ENCODE data around the gene IL1F10. TPM values are rescaled to one million over a fixed set of nuclear protein-coding genes. Genes with fewer than 3 reads are reported as not detected.

Gene IL1F10
- total RNA-seq, 1 experiment from 2014 or later, result not detected

DNA sequence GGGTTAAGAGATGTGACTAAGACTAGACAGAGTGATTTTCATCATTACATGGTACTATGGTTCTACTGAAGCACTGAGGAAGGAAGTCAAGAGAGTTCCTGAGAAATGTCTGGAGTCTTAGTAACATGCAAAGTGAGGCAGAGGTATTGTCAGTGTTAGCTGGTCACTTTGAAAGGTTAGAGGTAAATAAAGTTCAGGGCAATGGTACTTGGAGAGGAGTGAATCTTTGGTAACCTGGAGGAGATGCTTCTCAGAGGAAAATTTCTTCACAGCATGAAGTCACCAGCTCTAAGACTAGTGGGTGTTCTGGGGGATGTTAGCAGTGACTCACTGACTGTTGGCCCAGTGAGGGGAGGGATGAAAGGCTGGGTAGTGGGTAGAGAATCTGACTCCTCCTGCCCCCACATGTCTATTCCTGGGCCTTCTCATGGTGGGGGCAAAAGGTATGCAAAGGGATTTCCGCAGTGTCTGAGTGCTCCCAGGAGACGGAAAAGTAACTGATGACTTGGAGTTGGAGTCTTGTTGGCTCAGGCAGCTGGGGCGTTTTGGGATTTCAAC lies 36.4 kb downstream of the IL1F10 start:
- no peak overlapping the region for H4K5ac ChIP-seq (ENCODE audit: insufficient read length, low read depth, low read length)
- no peak overlapping the region for H3K56ac ChIP-seq (ENCODE audit: insufficient read length, low read depth, low read length)
- H3K9ac ChIP-seq (ENCODE audit: extremely low read depth, insufficient read length, low read length), result no peak overlapping the region
- H3K23ac ChIP-seq (ENCODE audit: insufficient read length, low read depth, low read length), result no peak overlapping the region
- no peak overlapping the region for H2BK12ac ChIP-seq (ENCODE audit: insufficient read length, low read depth, low read length)
- TF ChIP-seq, protein P1, sequence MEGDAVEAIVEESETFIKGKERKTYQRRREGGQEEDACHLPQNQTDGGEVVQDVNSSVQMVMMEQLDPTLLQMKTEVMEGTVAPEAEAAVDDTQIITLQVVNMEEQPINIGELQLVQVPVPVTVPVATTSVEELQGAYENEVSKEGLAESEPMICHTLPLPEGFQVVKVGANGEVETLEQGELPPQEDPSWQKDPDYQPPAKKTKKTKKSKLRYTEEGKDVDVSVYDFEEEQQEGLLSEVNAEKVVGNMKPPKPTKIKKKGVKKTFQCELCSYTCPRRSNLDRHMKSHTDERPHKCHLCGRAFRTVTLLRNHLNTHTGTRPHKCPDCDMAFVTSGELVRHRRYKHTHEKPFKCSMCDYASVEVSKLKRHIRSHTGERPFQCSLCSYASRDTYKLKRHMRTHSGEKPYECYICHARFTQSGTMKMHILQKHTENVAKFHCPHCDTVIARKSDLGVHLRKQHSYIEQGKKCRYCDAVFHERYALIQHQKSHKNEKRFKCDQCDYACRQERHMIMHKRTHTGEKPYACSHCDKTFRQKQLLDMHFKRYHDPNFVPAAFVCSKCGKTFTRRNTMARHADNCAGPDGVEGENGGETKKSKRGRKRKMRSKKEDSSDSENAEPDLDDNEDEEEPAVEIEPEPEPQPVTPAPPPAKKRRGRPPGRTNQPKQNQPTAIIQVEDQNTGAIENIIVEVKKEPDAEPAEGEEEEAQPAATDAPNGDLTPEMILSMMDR (conservative IDR thresholded peaks at IDR 0.05), result no peak
- H2AFZ ChIP-seq (ENCODE audit: low read length), result no peak overlapping the region
- H2AK5ac ChIP-seq (ENCODE audit: insufficient read length, low read length), result no peak overlapping the region
- Mint-ChIP-seq H3K27ac (no peak overlapping the region; a peak in 1 of 7 replicates), H3K4me1 (0 out of 4 replicates have a peak, but pooled peaks cover 0 to 3% of the 10 kb centered on the region in 2 experiments), H3K4me3 (no peak overlapping the region), H3K9me3 (peaks cover 6 to 34% of the 10 kb centered on the region in 2 experiments; a peak in 4 of 5 replicates), H3K36me3 (ENCODE audit: insufficient read depth in 1 of 3, low read depth in 3 of 3) (peaks cover 0 to 3% (median 0%) of the 10 kb centered on the region in 3 experiments; a peak in 2 of 7 replicates), H3K27me3 (ENCODE audit: low read depth) (peaks cover 6% of the 10 kb centered on the region)
- DNase-seq, result no peak
- H3K4me2 ChIP-seq (ENCODE audit: insufficient read depth, insufficient read length, low read length), result no peak overlapping the region
- no peak overlapping the region for H3K27ac ChIP-seq (ENCODE audit: insufficient read length, low read depth, low read length)
- no peaks in the 10 kb centered on the region for H3K27me3 ChIP-seq (ENCODE audit: insufficient read depth, low read length)
- no peak overlapping the region for H2BK120ac ChIP-seq (ENCODE audit: low read depth, low read length, poor library complexity, severe bottlenecking)
- H2BK20ac ChIP-seq (ENCODE audit: low read depth, low read length, poor library complexity, severe bottlenecking), result no peak overlapping the region
- H2BK5ac ChIP-seq (ENCODE audit: insufficient read length, low read length), result no peak overlapping the region
- H3K4me1 ChIP-seq (ENCODE audit: insufficient read depth, low read length), result no peaks in the 10 kb centered on the region
- H2BK15ac ChIP-seq (ENCODE audit: low read depth, low read length), result no peak overlapping the region
- no peaks in the 10 kb centered on the region for H4K20me1 ChIP-seq (ENCODE audit: control insufficient read depth, insufficient read depth, insufficient read length)
- no peak overlapping the region for H3K14ac ChIP-seq (ENCODE audit: insufficient read depth, low read length)
- no peaks in the 10 kb centered on the region for H3K79me1 ChIP-seq (ENCODE audit: insufficient read depth, low read depth, low read length, poor library complexity, severe bottlenecking)
- H3K23me2 ChIP-seq (ENCODE audit: insufficient read length, low read depth, low read length, poor library complexity, severe bottlenecking), result no peaks in the 10 kb centered on the region
- no peak overlapping the region for H4K8ac ChIP-seq (replicated peaks; ENCODE audit: insufficient read length, low read depth, low read length)
- H3K9me3 ChIP-seq (ENCODE audit: control insufficient read depth, low read depth, low read length), result no peaks in the 10 kb centered on the region
- no peak overlapping the region for H3K4ac ChIP-seq (ENCODE audit: low read depth, low read length)
- H3K79me2 ChIP-seq (ENCODE audit: insufficient read depth, low read length), result no peaks in the 10 kb centered on the region
- H4K91ac ChIP-seq (ENCODE audit: insufficient read length, low read depth, low read length), result no peak overlapping the region
- WGBS (ENCODE audit: extremely low coverage, insufficient read length, low lambda C conversion rate), result no CpG with 5 or more reads among the region's 3 CpGs
- no peak overlapping the region for H3T11ph ChIP-seq (ENCODE audit: low read length)
- H3K18ac ChIP-seq (ENCODE audit: insufficient read length, low read depth, low read length), result no peak overlapping the region
